DND-41 (cell line): Measurements from ENCODE around the gene IFIT1B.
A peak's percentile ranks its signal among the peaks of the same experiment; 100 is the strongest.

ENCODE experiments used
- ATAC-seq: fragments of 200-7000 bp; cut with Tn5 transposase; 3 replicates; pipeline ENCODE4 v1.9.1; 2021; ENCODE audit warnings: low read depth; ENCODE audit not compliant: insufficient read depth
- DNase-seq: peaks from one replicate; pipeline ENCODE4 v3.0.0-alpha.2; 2020
- H2AFZ ChIP-seq: 2 replicates; pipeline ENCODE4 v1.6.0; 2012; ENCODE audit warnings: low read depth, low read length
- H3K27ac ChIP-seq: 2 replicates; pipeline ENCODE4 v1.5.1; 2012; ENCODE audit warnings: low read length, inconsistent platforms
- H3K27me3 ChIP-seq: fragments of 200-600 bp; sonication (generic); 2 replicates; pipeline ENCODE4 v1.6.0; 2012; ENCODE audit warnings: low read length, mild to moderate bottlenecking, inconsistent platforms; ENCODE audit not compliant: insufficient read depth, poor library complexity
- H3K36me3 ChIP-seq: 2 replicates; pipeline ENCODE4 v1.5.1; 2012; ENCODE audit warnings: low read length, inconsistent platforms; ENCODE audit not compliant: insufficient read depth
- H3K4me1 ChIP-seq: 2 replicates; pipeline ENCODE4 v1.5.1; 2012; ENCODE audit warnings: mild to moderate bottlenecking, low read length; ENCODE audit not compliant: insufficient read depth
- H3K4me2 ChIP-seq: 2 replicates; pipeline ENCODE4 v1.6.0; 2012; ENCODE audit warnings: mild to moderate bottlenecking, moderate library complexity, low read length, inconsistent platforms; ENCODE audit not compliant: insufficient read depth
- H3K4me3 ChIP-seq, 2 experiments: fragments of 200-600 bp in 1 of 2; shearing (Covaris generic) in 1 of 2; 2 replicates each; pipeline ENCODE4 v1.5.1; 2012 to 2016; ENCODE audit warnings: inconsistent platforms in 2 of 2, low read length in 2 of 2, mild to moderate bottlenecking in 2 of 2, low read depth in 1 of 2, moderate library complexity in 1 of 2
- H3K79me2 ChIP-seq: 2 replicates; pipeline ENCODE4 v1.6.0; 2012; ENCODE audit warnings: low read length, inconsistent platforms; ENCODE audit not compliant: insufficient read depth
- H3K9ac ChIP-seq: 2 replicates; pipeline ENCODE4 v1.6.0; 2012; ENCODE audit warnings: low read depth, mild to moderate bottlenecking, inconsistent platforms, low read length, moderate library complexity
- H3K9me3 ChIP-seq: 2 replicates; pipeline ENCODE4 v1.5.1; 2012; ENCODE audit warnings: low read length, moderate library complexity, mild to moderate bottlenecking, inconsistent platforms; ENCODE audit not compliant: insufficient read depth, severe bottlenecking
- H4K20me1 ChIP-seq: 2 replicates; pipeline ENCODE4 v1.6.0; 2012; ENCODE audit warnings: low read length; ENCODE audit not compliant: insufficient read depth
- EZH2 ChIP-seq: IDR thresholded peaks from 3 replicates; pipeline ENCODE4 v1.6.1; 2012; ENCODE audit warnings: borderline replicate concordance, low read depth, mild to moderate bottlenecking, moderate library complexity, low read length, inconsistent platforms; ENCODE audit not compliant: severe bottlenecking
- TF ChIP-seq, protein P1 (sequence below): IDR thresholded peaks from 2 replicates; pipeline ENCODE4 v1.5.1; 2012; ENCODE audit warnings: borderline replicate concordance, low read length, moderate library complexity, mild to moderate bottlenecking; ENCODE audit not compliant: poor library complexity, severe bottlenecking; ENCODE audit errors: extremely low read depth

The IFIT1B gene

DNA sequence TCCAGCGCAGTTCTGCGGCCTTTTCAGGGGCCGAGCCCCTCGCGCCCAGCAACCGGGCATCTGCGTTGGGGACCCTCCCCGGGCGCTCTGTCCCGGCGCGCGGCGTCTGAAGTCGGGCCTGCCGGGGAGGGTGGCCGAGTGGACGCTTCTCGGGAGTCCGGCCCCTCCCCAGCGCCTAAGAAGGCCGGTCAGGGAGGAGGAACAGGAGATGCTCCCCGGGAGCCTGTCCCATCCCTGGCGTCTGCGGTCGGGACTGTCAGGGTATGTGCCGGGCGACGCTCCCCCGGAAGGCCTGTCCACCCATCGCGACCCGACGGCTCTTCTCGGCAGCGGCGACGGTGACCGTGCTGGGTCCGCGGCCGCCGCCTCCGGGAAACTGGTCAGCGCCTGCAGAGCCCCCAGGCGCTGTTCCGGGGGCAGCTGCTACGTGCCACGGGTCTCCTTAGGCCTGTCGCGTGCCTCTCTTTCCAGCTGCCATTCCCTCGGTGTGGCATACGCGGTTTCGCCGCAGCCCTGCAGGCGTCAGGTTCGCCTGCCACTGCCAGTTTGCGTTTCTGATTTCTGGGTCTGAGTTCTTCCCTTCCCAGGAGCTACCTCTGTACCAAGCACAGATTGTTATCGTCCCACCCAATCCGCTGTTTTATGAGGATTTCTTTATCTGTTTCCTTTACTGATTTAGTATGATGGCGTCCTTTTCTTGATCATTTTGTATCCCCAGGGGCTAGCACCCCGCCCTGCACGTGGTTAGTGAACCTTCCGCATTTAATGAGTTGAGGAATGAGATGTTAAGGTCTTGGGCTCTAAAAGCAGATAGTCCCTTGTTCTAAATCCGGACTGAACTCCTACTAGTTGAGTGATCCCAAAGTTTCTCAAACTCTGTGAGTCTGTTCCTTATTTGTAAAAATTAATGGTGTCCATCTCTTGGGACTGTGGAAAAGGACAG is 37.3 kb downstream of the IFIT1B start:
- Histone ChIP-seq H3K27ac (peak overlapping the region; percentile 92), H2AFZ (peak overlapping the region; percentile 92), H4K20me1 (peaks cover 3% of the 10 kb centered on the region; the same call in 1 of the 2 replicates), H3K4me2 (peak overlapping the region; percentile 94), H3K36me3 (peaks cover 13% of the 10 kb centered on the region), H3K27me3 (no peaks in the 10 kb centered on the region), H3K9ac (peak overlapping the region; percentile 91), H3K4me1 (peaks cover 67% of the 10 kb centered on the region), H3K4me3 (peak overlapping the region; percentile 80 to 87), H3K9me3 (no peaks in the 10 kb centered on the region), H3K79me2 (peaks cover 47% of the 10 kb centered on the region)
- no peak for TF ChIP-seq EZH2
- TF ChIP-seq, protein P1, sequence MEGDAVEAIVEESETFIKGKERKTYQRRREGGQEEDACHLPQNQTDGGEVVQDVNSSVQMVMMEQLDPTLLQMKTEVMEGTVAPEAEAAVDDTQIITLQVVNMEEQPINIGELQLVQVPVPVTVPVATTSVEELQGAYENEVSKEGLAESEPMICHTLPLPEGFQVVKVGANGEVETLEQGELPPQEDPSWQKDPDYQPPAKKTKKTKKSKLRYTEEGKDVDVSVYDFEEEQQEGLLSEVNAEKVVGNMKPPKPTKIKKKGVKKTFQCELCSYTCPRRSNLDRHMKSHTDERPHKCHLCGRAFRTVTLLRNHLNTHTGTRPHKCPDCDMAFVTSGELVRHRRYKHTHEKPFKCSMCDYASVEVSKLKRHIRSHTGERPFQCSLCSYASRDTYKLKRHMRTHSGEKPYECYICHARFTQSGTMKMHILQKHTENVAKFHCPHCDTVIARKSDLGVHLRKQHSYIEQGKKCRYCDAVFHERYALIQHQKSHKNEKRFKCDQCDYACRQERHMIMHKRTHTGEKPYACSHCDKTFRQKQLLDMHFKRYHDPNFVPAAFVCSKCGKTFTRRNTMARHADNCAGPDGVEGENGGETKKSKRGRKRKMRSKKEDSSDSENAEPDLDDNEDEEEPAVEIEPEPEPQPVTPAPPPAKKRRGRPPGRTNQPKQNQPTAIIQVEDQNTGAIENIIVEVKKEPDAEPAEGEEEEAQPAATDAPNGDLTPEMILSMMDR = no peak
- peak; percentile 53 for ATAC-seq
- DNase-seq = peak; percentile 58

DNA sequence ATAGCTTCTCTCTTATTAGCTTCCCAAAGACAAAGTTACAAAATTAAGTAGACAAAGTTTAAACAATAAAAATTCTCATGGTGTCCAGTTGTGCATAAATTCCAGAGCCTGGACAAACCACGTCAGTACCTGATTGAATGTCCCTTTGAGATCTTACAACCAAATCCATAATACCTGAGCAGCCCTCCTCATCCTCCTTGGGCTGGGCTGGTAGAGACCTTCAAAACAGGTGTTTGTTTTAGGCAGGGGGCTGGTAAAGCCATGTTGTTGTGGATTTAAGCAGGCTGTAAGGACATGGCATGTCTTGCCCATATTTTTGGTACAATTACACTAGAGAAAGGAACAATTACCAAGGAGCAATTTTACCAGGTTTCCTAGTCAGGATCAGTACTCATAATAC is 38.6 kb downstream of the IFIT1B start:
- no peaks in the 10 kb centered on the region for H3K9me3 ChIP-seq
- DNase-seq (no peak), ATAC-seq (no peak)
- H3K4me1 ChIP-seq = peaks cover 67% of the 10 kb centered on the region
- H3K27ac ChIP-seq = 0 out of 2 replicates have a peak overlapping the region, but pooled peaks have one; percentile 9
- H3K4me2 ChIP-seq = peak overlapping the region; percentile 94
- H3K4me3 ChIP-seq = peak overlapping the region in 1 of 2 experiments; percentile 87; a peak in 1 of 4 replicates
- H2AFZ ChIP-seq = no peak overlapping the region
- no peak for TF ChIP-seq EZH2
- TF ChIP-seq, protein P1 = no peak
- peaks cover 47% of the 10 kb centered on the region for H3K79me2 ChIP-seq
- no peaks in the 10 kb centered on the region for H3K27me3 ChIP-seq
- H4K20me1 ChIP-seq = peaks cover 6% of the 10 kb centered on the region; the same call in 1 of the 2 replicates
- peaks cover 20% of the 10 kb centered on the region for H3K36me3 ChIP-seq
- no peak overlapping the region for H3K9ac ChIP-seq

DNA sequence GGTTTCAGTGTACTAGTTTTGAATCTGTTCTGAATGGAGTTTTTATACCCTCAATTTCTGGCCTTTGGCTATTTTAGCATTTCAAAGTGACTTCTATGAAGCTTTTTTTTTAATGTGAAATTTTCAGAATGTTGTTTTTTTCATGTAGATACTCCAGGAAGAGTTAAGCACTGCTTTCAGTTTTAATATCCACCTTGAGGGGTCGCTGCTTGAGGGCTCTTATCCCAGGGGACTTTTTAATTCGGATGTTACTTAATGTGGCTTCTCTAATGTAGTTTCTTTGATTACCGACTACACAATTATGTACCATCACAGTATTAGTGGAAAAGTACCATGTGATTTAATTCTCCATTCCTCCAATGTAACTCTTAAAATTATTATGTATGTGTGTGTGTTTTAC is 41.7 kb downstream of the IFIT1B start:
- Histone ChIP-seq H3K36me3 (peaks cover 26% of the 10 kb centered on the region), H3K4me2 (no peak overlapping the region; the same call in 1 of the 2 replicates), H2AFZ (no peak overlapping the region), H4K20me1 (peaks cover 6% of the 10 kb centered on the region; the same call in 1 of the 2 replicates), H3K9me3 (no peaks in the 10 kb centered on the region), H3K4me1 (peaks cover 46% of the 10 kb centered on the region), H3K79me2 (peaks cover 32% of the 10 kb centered on the region), H3K27me3 (no peaks in the 10 kb centered on the region), H3K9ac (no peak overlapping the region), H3K27ac (no peak overlapping the region), H3K4me3 (no peak overlapping the region)
- DNase-seq = no peak
- TF ChIP-seq EZH2 = no peak
- TF ChIP-seq, protein P1 = no peak
- no peak for ATAC-seq
